Muscle layer of duodenum (tissue), 2 donors: ENCODE data around the gene PHACTR1.

Experiments used
- H3K27ac ChIP-seq: one replicate; pipeline ENCODE4 v1.7.0; 2013; ENCODE audit warnings: mild to moderate bottlenecking, low read length
- H3K27me3 ChIP-seq: one replicate; pipeline ENCODE4 v1.7.0; 2013; ENCODE audit warnings: low read depth, mild to moderate bottlenecking, control low read depth, low read length
- H3K36me3 ChIP-seq, 2 donors: one replicate each; pipeline ENCODE4 v1.7.0; 2013; ENCODE audit warnings: low read length in 2 of 2, control low read depth in 1 of 2, mild to moderate bottlenecking in 1 of 2; ENCODE audit not compliant: insufficient read depth in 2 of 2, control insufficient read depth in 1 of 2
- H3K4me1 ChIP-seq, 2 donors: one replicate each; pipeline ENCODE4 v1.7.0; 2013; ENCODE audit warnings: low read length in 2 of 2, mild to moderate bottlenecking in 2 of 2, control low read depth in 1 of 2, moderate library complexity in 1 of 2; ENCODE audit not compliant: insufficient read depth in 2 of 2, control insufficient read depth in 1 of 2
- H3K4me3 ChIP-seq, 2 donors: one replicate each; pipeline ENCODE4 v1.7.0; 2013; ENCODE audit warnings: low read length in 2 of 2, low read depth in 1 of 2, mild to moderate bottlenecking in 1 of 2
- H3K9me3 ChIP-seq, 2 donors: one replicate each; pipeline ENCODE4 v1.7.0; 2013; ENCODE audit warnings: low read length in 2 of 2, control low read depth in 1 of 2, mild to moderate bottlenecking in 1 of 2; ENCODE audit not compliant: control insufficient read depth in 1 of 2
- donor health status: healthy.

Gene PHACTR1

DNA sequence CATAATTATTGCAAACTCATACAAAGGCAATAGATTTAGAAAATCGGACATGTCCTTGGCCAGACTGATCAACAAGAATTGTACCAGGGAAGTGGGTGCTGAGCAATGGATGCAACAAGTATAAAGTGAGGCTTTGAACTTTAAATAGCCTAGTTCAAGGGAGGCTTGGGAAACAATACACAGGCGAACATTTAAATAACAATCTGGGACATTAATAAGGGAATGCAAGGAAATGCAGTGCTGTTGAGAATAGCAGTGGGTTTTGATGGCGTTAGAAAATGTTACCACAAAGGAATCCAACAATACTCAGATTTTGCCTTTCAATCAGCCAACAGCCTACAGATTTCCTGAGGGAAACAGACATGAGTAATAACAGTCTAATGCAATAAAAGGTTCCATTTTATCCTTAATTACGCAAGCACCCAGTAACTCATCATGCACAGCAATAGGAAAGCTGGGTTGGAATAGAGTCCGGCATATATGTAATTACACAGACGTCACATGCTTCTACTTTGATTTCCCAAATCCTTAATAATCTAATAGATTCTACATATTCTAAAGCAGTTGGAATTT is 134.6 kb downstream of the PHACTR1 start:
- Histone ChIP-seq H3K36me3 (no peaks in the 10 kb centered on the region), H3K4me3 (no peak overlapping the region), H3K9me3 (no peaks in the 10 kb centered on the region), H3K27me3 (no peaks in the 10 kb centered on the region), H3K4me1 (no peaks in the 10 kb centered on the region), H3K27ac (no peak overlapping the region)

DNA sequence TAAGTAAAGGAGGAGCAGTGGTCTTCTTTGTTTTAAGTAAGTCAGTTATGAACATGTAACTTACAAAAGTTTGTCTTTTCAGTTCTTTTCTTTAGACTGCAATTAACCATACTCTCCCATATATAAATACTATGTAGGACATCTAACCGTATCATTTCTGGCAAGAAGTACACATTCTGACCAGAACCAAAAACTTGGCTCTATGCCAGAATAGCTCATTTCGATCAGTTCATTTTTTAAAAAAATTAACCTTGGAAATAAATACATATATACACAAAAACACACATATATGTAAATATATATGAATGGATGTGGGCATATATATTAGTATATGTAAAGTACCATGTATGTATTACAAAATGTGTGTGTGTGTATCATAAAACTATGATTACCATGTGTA is 145.0 kb downstream of the PHACTR1 start:
- no peaks in the 10 kb centered on the region for H3K9me3 ChIP-seq
- no peaks in the 10 kb centered on the region for H3K27me3 ChIP-seq
- H3K4me1 ChIP-seq, result no peaks in the 10 kb centered on the region
- no peak overlapping the region for H3K27ac ChIP-seq
- H3K36me3 ChIP-seq, result no peaks in the 10 kb centered on the region
- no peak overlapping the region for H3K4me3 ChIP-seq

DNA sequence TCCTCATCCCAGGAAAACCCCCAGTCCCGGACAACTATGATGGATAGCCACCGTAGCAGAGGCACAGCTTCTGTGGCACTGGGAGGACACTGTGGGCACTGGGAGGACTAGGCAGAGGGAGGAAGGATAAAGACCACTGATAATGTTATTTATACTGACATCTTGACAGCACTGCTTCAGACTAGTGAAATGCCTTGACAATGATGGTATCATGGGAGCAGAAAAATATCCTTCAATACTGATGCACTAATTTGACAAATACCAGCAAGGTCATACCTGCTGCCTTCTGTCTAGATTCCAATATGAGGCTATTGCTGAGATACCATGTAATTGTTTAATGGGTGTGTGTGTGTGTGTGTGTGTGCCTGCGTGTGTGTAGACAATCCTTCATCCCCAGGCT is 148.6 kb downstream of the PHACTR1 start:
- H3K4me3 ChIP-seq, result no peak overlapping the region
- no peaks in the 10 kb centered on the region for H3K9me3 ChIP-seq
- H3K27me3 ChIP-seq, result no peaks in the 10 kb centered on the region

DNA sequence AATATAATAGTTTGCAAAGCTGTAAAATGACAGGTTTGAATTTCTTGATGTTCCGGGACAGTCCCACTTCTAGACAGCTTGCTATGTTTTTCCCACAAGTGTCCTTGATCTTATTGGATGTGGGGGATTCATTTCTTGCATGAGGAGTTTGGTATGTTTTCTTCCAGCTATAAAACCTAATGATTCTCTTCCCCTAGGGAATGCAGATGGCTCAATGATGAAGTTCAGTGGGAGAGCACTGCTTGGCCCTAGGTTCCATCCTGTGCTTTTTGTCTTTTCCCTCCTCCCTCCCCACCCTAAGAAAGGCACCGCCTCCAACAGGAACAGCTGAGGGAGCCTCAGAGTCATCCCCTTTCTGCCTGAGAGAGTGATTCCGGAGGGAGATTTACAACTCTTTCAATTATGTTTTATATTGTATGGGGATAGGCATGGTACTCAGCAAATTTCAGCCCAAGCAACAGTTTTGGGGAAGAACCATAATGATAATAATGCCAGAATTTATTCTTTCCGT is 149.2 kb downstream of the PHACTR1 start:
- H3K36me3 ChIP-seq, result no peaks in the 10 kb centered on the region

More for the DNA sequence above, 148.6 kb downstream of the PHACTR1 start:
- no peaks in the 10 kb centered on the region for H3K4me1 ChIP-seq
- no peaks in the 10 kb centered on the region for H3K36me3 ChIP-seq
- H3K27ac ChIP-seq, result no peak overlapping the region

DNA sequence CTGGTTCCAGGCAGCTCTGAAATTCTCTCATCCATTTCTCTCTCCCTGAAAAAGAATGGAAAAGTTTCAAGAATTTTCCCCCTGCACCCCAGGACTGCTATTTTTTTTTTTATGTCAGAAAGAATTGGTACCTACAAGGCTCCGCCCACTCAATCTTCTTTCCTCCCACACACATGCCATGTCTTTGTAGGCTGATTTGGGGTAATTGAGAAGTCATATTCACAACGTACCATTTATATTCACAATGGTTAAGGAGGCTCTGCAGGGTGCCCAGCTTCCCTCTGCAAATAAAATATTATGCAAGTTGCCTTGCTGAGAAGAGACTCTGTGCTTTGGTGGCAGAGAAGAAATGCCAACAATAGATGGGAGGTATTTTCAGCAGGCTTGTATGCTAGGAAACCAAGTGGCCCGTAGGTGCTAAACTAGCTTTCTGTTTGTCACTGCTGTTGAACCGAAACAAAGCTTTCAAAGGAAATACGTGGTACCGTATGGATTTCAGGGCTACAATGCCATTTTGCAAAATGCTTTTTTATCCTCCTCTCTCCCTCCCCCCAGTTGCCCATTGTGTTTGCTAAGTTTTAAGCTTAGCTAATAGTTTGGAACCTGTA is 150.0 kb downstream of the PHACTR1 start:
- no peak overlapping the region for H3K27ac ChIP-seq
- no peaks in the 10 kb centered on the region for H3K9me3 ChIP-seq
- no peak overlapping the region for H3K4me3 ChIP-seq
- H3K4me1 ChIP-seq, result no peaks in the 10 kb centered on the region
- no peaks in the 10 kb centered on the region for H3K36me3 ChIP-seq
- H3K27me3 ChIP-seq, result no peaks in the 10 kb centered on the region

More for the DNA sequence above, 149.2 kb downstream of the PHACTR1 start:
- Histone ChIP-seq H3K9me3 (no peaks in the 10 kb centered on the region), H3K27ac (no peak overlapping the region), H3K27me3 (no peaks in the 10 kb centered on the region), H3K4me1 (no peaks in the 10 kb centered on the region), H3K4me3 (no peak overlapping the region)

DNA sequence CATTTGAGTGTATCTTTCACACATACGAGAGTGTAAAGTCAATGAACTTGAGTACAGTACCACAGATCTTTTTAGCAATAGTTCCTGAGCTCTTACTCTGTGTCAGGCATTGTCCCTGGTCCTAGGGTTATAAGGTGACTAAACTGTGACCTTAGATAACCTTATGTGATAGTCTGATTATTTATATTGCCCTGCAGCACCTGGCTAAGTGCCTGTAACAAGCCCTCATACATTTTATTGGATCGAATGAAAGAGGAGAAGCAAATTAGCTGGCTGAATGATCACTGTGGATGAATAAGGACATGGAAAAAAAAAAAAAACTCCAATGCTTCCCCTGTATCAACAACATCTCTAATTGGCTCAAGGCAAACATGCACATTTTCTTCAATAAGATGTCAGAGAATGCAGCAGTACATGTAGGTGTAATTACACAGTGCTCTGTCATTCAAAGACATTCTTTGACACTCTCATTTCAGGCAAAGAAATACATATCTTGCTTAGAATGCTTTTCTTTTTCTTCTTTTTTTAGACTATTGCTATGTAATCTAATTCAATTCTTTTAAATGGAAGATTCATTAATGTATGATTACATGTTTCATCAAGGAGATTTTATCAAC is 153.4 kb downstream of the PHACTR1 start:
- Histone ChIP-seq H3K4me3 (no peak overlapping the region), H3K27me3 (no peaks in the 10 kb centered on the region), H3K27ac (no peak overlapping the region), H3K4me1 (no peaks in the 10 kb centered on the region), H3K9me3 (no peaks in the 10 kb centered on the region), H3K36me3 (no peaks in the 10 kb centered on the region)

DNA sequence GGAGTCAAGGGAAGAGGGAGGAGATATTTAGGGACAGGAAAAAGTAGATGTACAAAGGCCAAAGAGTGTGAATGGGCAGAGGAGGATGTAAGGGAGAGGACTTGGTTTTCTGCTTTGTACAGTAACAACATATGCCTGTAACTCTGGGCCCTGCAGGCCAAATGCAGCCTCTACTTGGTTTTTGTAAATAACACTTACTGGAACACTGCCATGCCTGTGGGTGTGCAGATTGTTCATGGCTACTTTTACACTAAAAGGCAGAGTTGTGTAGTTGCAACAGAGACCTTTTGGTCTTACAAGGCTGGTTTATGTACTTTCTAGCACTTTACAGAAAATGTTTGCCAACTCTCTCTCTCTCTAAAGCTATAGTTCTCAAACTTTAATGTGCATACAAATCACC is 157.1 kb downstream of the PHACTR1 start:
- H3K9me3 ChIP-seq, result no peaks in the 10 kb centered on the region
- no peaks in the 10 kb centered on the region for H3K4me1 ChIP-seq
- no peak overlapping the region for H3K4me3 ChIP-seq
- no peaks in the 10 kb centered on the region for H3K36me3 ChIP-seq
- no peak overlapping the region for H3K27ac ChIP-seq
- H3K27me3 ChIP-seq, result no peaks in the 10 kb centered on the region

DNA sequence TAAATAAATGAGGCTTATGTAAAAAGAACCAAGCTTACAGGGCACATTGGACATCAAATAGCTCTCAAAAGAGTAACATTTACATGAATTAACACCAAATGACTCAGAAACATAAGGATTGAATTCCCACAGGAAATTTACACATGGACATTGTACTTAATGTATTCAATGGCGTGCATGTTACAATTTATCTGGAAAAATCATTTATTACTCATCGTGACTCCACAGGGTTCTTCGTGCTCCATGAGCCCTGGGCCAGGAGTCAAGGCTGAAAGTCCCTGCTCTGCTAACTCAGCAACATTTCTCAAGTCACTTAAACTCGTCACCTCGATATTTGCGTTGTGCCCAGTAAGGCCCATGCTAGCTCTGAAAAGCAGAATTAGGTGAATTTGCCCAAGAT is 158.5 kb downstream of the PHACTR1 start:
- Histone ChIP-seq H3K4me3 (no peak overlapping the region), H3K9me3 (no peaks in the 10 kb centered on the region), H3K27ac (no peak overlapping the region), H3K36me3 (no peaks in the 10 kb centered on the region), H3K27me3 (no peaks in the 10 kb centered on the region), H3K4me1 (no peaks in the 10 kb centered on the region)

DNA sequence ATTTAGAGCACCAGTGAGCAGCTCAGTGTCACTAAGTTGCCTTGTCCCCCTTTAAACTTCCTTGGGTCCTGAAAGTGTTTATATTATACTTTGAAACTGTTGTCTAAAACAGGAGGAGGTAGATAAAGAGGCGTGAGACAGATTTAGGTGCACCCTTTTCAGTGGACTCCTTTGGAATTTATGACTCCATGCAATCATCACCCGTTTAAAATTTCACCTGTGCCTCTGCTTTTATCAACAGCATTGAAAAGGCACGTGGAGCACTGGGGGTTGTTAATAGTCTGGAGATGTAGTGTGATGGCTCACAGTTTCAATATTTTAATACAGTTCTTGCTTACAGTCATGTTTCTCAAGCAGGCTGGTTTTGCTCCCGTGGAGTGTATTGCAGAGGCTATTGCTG is 162.2 kb downstream of the PHACTR1 start:
- Histone ChIP-seq H3K4me1 (no peaks in the 10 kb centered on the region), H3K9me3 (no peaks in the 10 kb centered on the region), H3K36me3 (no peaks in the 10 kb centered on the region), H3K27me3 (no peaks in the 10 kb centered on the region), H3K27ac (no peak overlapping the region), H3K4me3 (no peak overlapping the region)

DNA sequence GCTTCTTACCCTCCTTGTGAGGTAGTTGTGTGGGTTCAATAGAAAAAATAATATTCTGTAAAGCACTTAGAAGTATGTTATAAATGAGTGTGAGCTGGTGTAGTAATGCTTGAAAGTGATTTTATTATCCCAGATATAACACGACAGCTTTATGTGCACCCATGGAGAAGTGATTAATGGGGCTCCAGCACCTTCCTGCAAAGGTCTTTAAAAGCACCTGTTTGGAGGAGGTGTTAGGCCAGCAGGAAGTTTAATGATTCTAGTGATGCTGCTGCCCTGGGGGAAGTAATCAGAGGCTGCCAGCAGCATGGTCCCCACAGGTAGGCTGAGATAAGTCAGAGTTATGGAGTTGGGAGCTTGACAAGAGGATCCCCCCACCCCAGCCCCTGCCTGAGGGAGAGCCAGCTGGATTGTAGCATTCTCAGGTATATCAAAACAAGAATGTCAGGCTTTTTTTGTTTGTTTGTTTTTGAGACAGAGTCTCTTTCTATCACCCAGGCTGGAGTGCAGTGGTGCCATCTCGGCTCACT is 166.3 kb downstream of the PHACTR1 start:
- Histone ChIP-seq H3K4me3 (no peak overlapping the region), H3K9me3 (no peaks in the 10 kb centered on the region), H3K36me3 (no peaks in the 10 kb centered on the region), H3K4me1 (no peaks in the 10 kb centered on the region), H3K27me3 (no peaks in the 10 kb centered on the region), H3K27ac (no peak overlapping the region)

DNA sequence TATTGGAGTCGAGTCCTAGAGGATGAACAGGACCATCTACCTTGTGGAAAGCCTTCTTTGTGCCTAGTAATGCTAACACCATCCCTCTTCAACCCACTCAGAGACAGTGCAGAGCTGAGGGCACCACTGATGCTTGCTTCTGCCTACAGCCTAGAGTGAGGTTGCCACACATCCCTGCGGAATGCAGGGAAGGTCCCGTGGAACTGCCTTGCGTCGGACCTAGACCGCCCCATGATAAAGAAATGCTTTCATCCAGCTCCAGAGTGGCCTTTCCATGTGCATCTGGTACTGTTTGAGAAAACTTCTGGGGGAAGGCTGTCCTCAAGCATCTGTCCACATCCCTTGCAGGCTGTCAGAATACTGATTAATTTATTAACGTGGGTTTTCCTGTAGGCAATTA is 168.4 kb downstream of the PHACTR1 start:
- no peak overlapping the region for H3K27ac ChIP-seq
- no peak overlapping the region for H3K4me3 ChIP-seq
- no peaks in the 10 kb centered on the region for H3K27me3 ChIP-seq
- no peaks in the 10 kb centered on the region for H3K4me1 ChIP-seq
- H3K36me3 ChIP-seq, result no peaks in the 10 kb centered on the region
- H3K9me3 ChIP-seq, result no peaks in the 10 kb centered on the region
